H1 (cell line): ENCODE data around the gene FHL1.

Source experiments
- YY1 ChIP-seq: IDR thresholded peaks from 2 replicates; pipeline ENCODE4 v1.6.1; 2011; ENCODE audit warnings: low read depth, mild to moderate bottlenecking, low read length
- TF ChIP-seq, protein P1 (sequence below), 3 experiments: IDR thresholded peaks; 1 replicate in 2 of 3; 2 replicates in 1 of 3; pipeline versions ENCODE4 v1.5.1 to v1.6.1; 2011; ENCODE audit warnings: low read length in 3 of 3, mild to moderate bottlenecking in 3 of 3, inconsistent platforms in 2 of 3, low read depth in 1 of 3, moderate library complexity in 1 of 3; ENCODE audit not compliant: insufficient read depth in 1 of 3; ENCODE audit errors: control extremely low read depth in 1 of 3

DNA sequence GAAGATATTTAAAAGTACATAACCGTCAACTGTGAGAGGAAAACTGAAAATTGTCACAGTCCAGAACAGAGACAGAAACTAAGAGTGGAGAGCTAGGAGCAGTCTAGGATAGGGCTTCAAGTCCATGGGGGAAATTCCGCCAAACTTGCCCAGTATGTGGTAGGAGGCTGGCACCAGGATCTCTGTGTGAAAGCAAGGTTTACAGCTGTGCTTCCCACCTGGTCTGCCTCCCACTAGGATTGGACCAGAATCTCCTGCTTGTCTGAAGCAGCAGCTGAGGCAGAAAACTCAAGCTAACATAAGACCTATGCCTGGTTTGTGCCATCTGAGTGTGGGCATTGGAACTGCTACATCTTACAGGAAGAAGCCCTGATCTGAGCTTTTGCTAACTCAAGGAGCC, 18.6 kb upstream of the FHL1 start:
- TF ChIP-seq, protein P1, sequence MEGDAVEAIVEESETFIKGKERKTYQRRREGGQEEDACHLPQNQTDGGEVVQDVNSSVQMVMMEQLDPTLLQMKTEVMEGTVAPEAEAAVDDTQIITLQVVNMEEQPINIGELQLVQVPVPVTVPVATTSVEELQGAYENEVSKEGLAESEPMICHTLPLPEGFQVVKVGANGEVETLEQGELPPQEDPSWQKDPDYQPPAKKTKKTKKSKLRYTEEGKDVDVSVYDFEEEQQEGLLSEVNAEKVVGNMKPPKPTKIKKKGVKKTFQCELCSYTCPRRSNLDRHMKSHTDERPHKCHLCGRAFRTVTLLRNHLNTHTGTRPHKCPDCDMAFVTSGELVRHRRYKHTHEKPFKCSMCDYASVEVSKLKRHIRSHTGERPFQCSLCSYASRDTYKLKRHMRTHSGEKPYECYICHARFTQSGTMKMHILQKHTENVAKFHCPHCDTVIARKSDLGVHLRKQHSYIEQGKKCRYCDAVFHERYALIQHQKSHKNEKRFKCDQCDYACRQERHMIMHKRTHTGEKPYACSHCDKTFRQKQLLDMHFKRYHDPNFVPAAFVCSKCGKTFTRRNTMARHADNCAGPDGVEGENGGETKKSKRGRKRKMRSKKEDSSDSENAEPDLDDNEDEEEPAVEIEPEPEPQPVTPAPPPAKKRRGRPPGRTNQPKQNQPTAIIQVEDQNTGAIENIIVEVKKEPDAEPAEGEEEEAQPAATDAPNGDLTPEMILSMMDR (IDR thresholded peaks at IDR 0.05; ENCODE audit: control extremely low read depth in 1 of 3, insufficient read depth in 1 of 3, low read depth in 1 of 3, low read length in 3 of 3), result no peak
- no peak for TF ChIP-seq YY1
